Pulmonary artery endothelial cell (primary cell): Measurements from ENCODE around the gene VPS37C. TPM values are rescaled to one million over a fixed set of nuclear protein-coding genes. Genes with fewer than 3 reads are reported as not detected.

Source experiments
- DNase-seq: peaks from one replicate; pipeline ENCODE4 v3.0.0-alpha.2; 2011; ENCODE audit warnings: low read depth, low spot score
- total RNA-seq: library from RNA; depleted of rRNA; stranded (reverse); fragments of >200 nt; gene quantifications from 2 replicates; pipeline ENCODE4 v1.2.3, GENCODE V29; 2014

The VPS37C gene
- total RNA-seq, 1 donor from 2014 or later: 12.5 TPM

GRCh38 chr11:61154528-61154927 is 6.7 kb downstream of the VPS37C start:
- DNase-seq: no peak

GRCh38 chr11:61153593-61154095 is 7.6 kb downstream of the VPS37C start:
- no peak for DNase-seq

GRCh38 chr11:61152816-61153592 is 8.2 kb downstream of the VPS37C start:
- DNase-seq: no peak

GRCh38 chr11:61151545-61152252 is 9.5 kb downstream of the VPS37C start:
- no peak for DNase-seq

GRCh38 chr11:61150706-61151544 is 10.3 kb downstream of the VPS37C start:
- no peak for DNase-seq

- no peak for DNase-seq
Measured at GRCh38 chr11:61149624-61150615, 11.3 kb downstream of the VPS37C start.

GRCh38 chr11:61147791-61148620 is 13.2 kb downstream of the VPS37C start:
- no peak for DNase-seq

GRCh38 chr11:61147271-61147670 is 14.0 kb downstream of the VPS37C start:
- no peak for DNase-seq

- no peak for DNase-seq
Measured at GRCh38 chr11:61146416-61146815, 14.8 kb downstream of the VPS37C start.

- no peak for DNase-seq
Measured at GRCh38 chr11:61145228-61146005, 15.8 kb downstream of the VPS37C start.

- DNase-seq: no peak
Measured at GRCh38 chr11:61144511-61145179, 16.6 kb downstream of the VPS37C start.

GRCh38 chr11:61142424-61142823 is 18.8 kb downstream of the VPS37C start:
- no peak for DNase-seq

- no peak for DNase-seq
Measured at GRCh38 chr11:61141601-61142028, 19.6 kb downstream of the VPS37C start.

GRCh38 chr11:61140416-61140815 is 20.8 kb downstream of the VPS37C start:
- no peak for DNase-seq

- no peak for DNase-seq
Measured at GRCh38 chr11:61139387-61139786, 21.8 kb downstream of the VPS37C start.

GRCh38 chr11:61138935-61139334 is 22.3 kb downstream of the VPS37C start:
- DNase-seq: no peak

GRCh38 chr11:61134801-61135257 is 26.4 kb downstream of the VPS37C start:
- DNase-seq: no peak
